NT2/D1 (cell line): ENCODE results near the gene NEK10.

Experiments used
- SUZ12 ChIP-seq: IDR thresholded peaks from 2 replicates; pipeline ENCODE4 v1.6.1; 2011; ENCODE audit not compliant: insufficient read length, insufficient read depth; ENCODE audit errors: extremely low read depth
- YY1 ChIP-seq: IDR thresholded peaks from 2 replicates; pipeline ENCODE4 v1.6.1; 2011; ENCODE audit not compliant: insufficient read length, insufficient read depth
- ZNF274 ChIP-seq: IDR thresholded peaks from 2 replicates; pipeline ENCODE4 v1.6.1; 2011; ENCODE audit warnings: mild to moderate bottlenecking, low read depth, low read length

DNA sequence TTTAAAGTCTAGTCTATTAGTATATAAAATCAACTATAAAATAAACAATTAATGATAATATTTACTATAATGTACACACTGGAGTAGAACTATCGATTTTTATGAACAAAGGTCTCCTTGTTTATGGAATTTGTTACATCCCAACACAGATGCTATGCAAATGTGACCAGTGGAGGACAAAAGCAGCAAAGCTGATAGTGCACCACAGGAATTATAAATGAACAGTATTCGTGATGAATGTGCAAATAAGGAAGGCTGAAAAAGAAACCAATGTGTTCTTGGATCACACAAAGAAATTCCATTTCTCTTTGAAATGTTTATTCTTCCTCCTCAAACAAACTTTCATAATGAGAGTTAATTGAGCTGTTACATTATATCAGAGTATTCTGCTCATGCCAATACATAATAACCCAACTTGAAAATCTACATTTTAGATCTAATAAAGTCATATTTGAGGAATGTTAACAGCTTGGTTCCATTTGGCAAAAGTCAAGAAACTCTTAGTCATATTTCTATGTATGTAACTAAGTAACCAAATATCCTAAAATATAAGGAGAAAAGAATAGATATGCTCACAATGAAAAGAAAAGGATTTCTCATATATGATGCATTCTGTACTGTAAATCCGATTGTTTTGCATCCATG, 79.3 kb downstream of the NEK10 start:
- TF ChIP-seq YY1 (no peak), ZNF274 (no peak), SUZ12 (no peak)
